Activated CD8-positive, alpha-beta T cell treated with anti-CD3 and anti-CD28 coated beads for 36 hours (primary cell): ENCODE measurements around the gene RNF31. TPM values are rescaled to one million over a fixed set of nuclear protein-coding genes. Genes with fewer than 3 reads are reported as not detected.

Source experiments
- ATAC-seq: fragments of 200-7000 bp; cut with Tn5 transposase; one replicate; pipeline ENCODE4 v1.10.0; 2021; ENCODE audit warnings: mild to moderate bottlenecking, moderate library complexity
- CTCF ChIA-PET: fragments of 350-600 bp; sonication (Branson Sonifier 250); formaldehyde crosslinking; loops from one replicate; lab custom pipeline; 2021; ENCODE audit warnings: antibody characterized with exemption; lab: Charles Lee
- POLR2A ChIA-PET: fragments of 350-600 bp; sonication (Branson Sonifier 250); formaldehyde crosslinking; loops from one replicate; lab custom pipeline; 2021; ENCODE audit warnings: antibody characterized with exemption; lab: Charles Lee
- DNase-seq: peaks from one replicate; pipeline ENCODE4 v3.0.0-alpha.2; 2020
- H3K27ac Mint-ChIP-seq: one replicate; pipeline ENCODE4 v1.8.0; 2021; ENCODE audit warnings: mild to moderate bottlenecking, mixed read lengths
- H3K27me3 Mint-ChIP-seq: one replicate; pipeline ENCODE4 v1.8.0; 2021; ENCODE audit warnings: mixed read lengths
- H3K36me3 Mint-ChIP-seq: one replicate; pipeline ENCODE4 v1.8.0; 2021; ENCODE audit warnings: low read depth, mixed read lengths
- H3K4me1 Mint-ChIP-seq: one replicate; pipeline ENCODE4 v1.8.0; 2021; ENCODE audit warnings: low read depth, mixed read lengths
- H3K4me3 Mint-ChIP-seq: one replicate; pipeline ENCODE4 v1.8.0; 2021; ENCODE audit warnings: mild to moderate bottlenecking, moderate library complexity, mixed read lengths
- H3K9me3 Mint-ChIP-seq: one replicate; pipeline ENCODE4 v1.8.0; 2021; ENCODE audit warnings: mixed read lengths
- intact Hi-C: fragments of 100-400 bp; cut with micrococcal nuclease; formaldehyde crosslinking; loops from one replicate; pipeline ENCODE4 v1.10.0; 2022
- total RNA-seq, 2 experiments: library from RNA; stranded (reverse); gene quantifications; one replicate each; pipeline ENCODE4 v1.2.3, GENCODE V29; 2021
- TF ChIP-seq, protein P1 (sequence below): fragments of 200-600 bp; IDR thresholded peaks from one replicate; pipeline ENCODE4 v1.8.0; 2022; ENCODE audit warnings: antibody characterized with exemption, mild to moderate bottlenecking

The RNF31 gene
- total RNA-seq, 2 experiments from 2014 or later = 71.6 to 75.0 TPM

GRCh38 chr14:24177891-24178290 lies 30.6 kb downstream of the RNF31 start:
- POLR2A ChIA-PET = interaction anchor here (0.6 to 9.4 kb wide), 6 partner anchors 10 to 70 kb away, joined by 3 to 89 read pairs (median 24); partner anchors contain the start of genes IPO4, IRF9 and TM9SF1
- ATAC-seq (no peak), DNase-seq (no peak)
- Mint-ChIP-seq H3K4me1 (peaks cover 2% of the 10 kb centered on the region), H3K27me3 (no peaks in the 10 kb centered on the region), H3K4me3 (no peak overlapping the region), H3K27ac (no peak overlapping the region), H3K36me3 (peaks cover 17% of the 10 kb centered on the region), H3K9me3 (no peaks in the 10 kb centered on the region)
- intact Hi-C loops = no loop called here
- CTCF ChIA-PET = interaction anchor here (2.7 kb wide), 1 partner anchor 17 kb away, joined by 13 read pairs; the partner anchor contains the start of gene IRF9
- TF ChIP-seq, protein P1, sequence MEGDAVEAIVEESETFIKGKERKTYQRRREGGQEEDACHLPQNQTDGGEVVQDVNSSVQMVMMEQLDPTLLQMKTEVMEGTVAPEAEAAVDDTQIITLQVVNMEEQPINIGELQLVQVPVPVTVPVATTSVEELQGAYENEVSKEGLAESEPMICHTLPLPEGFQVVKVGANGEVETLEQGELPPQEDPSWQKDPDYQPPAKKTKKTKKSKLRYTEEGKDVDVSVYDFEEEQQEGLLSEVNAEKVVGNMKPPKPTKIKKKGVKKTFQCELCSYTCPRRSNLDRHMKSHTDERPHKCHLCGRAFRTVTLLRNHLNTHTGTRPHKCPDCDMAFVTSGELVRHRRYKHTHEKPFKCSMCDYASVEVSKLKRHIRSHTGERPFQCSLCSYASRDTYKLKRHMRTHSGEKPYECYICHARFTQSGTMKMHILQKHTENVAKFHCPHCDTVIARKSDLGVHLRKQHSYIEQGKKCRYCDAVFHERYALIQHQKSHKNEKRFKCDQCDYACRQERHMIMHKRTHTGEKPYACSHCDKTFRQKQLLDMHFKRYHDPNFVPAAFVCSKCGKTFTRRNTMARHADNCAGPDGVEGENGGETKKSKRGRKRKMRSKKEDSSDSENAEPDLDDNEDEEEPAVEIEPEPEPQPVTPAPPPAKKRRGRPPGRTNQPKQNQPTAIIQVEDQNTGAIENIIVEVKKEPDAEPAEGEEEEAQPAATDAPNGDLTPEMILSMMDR = no peak

DNA sequence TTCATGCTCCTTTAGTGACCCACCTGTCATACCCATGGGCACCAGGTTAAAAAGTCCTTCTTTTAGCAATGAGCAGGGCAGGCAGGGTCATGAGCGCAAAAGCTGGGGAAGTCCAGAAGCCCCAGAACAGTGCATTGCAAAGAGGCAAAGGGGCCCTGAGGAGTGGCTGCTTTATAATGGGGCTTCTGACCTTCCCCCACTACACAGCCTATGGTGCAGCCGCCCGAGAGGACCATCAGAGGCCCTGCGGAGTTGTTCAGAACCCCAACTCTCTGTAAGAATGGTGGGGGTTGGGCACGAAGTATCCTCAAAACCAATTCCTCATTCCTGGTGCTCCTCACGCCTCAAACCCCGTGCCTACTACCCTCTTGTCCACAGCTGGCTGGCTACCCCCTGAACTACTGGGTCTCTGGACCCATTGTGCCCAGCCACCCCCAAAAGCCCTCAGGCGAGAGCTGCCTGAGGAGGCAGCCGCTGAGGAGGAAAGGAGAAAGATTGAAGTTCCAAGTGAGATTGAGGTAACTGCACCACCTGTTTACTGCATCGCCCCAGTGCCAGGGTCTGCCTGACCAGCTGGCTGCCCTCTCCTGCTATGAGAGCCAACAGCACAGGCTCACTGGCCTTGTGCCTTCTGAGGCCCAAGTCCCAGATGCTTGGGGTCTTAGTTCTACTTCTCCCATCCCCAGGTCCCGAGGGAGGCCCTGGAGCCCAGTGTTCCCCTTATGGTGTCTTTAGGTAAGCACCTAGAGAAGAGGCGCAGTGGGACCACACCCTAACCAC lies 31.3 kb downstream of the RNF31 start:
- TF ChIP-seq, protein P1 = no peak
- H3K4me3 Mint-ChIP-seq = no peak overlapping the region
- H3K36me3 Mint-ChIP-seq = peaks cover 16% of the 10 kb centered on the region
- CTCF ChIA-PET = interaction anchor here (2.7 kb wide), 1 partner anchor 17 kb away, joined by 13 read pairs; the partner anchor contains the start of gene IRF9
- POLR2A ChIA-PET = interaction anchor here (1.9 to 13.4 kb wide), 6 partner anchors 7 to 33 kb away, joined by 6 to 163 read pairs (median 34); partner anchors contain the start of genes IPO4, IRF9, PSME2 and REC8
- intact Hi-C loops = no loop called here
- DNase-seq = no peak
- H3K9me3 Mint-ChIP-seq = no peaks in the 10 kb centered on the region
- H3K27ac Mint-ChIP-seq = no peak overlapping the region
- H3K4me1 Mint-ChIP-seq = peaks cover 2% of the 10 kb centered on the region
- H3K27me3 Mint-ChIP-seq = no peaks in the 10 kb centered on the region
- ATAC-seq = no peak

DNA sequence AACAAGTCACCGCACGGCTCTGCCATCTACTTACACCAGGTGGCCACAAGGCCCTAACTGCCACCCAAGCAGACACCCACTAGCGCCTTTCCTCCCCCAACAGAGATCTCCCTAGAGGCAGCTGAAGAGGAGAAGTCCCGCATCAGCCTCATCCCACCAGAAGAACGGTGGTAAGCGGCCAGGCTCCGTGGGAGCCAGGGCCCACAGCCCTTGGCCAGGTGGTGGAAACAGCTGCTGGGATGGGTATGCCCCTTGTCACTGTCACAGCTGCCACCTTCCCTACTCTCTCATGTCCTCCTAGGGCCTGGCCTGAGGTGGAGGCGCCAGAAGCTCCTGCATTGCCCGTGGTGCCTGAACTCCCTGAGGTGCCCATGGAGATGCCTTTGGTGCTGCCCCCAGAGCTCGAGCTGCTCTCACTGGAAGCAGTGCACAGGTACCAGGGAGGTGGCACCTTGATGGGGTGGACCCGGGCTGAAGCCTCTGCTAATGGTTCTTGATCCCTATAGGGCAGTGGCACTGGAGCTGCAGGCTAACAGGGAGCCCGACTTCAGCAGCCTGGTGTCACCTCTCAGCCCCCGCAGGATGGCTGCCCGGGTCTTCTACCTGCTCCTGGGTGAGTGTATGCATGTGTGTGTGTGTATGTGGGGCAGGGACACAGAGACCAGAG lies 32.1 kb downstream of the RNF31 start:
- peaks cover 17% of the 10 kb centered on the region for H3K36me3 Mint-ChIP-seq
- no peak overlapping the region for H3K27ac Mint-ChIP-seq
- intact Hi-C loops = no loop called here
- no peak for DNase-seq
- TF ChIP-seq, protein P1 = no peak
- H3K9me3 Mint-ChIP-seq = no peaks in the 10 kb centered on the region
- H3K4me1 Mint-ChIP-seq = peaks cover 2% of the 10 kb centered on the region
- ChIA-PET POLR2A (interaction anchor here (0.6 to 13.4 kb wide), 8 partner anchors 8 to 34 kb away, joined by 3 to 163 read pairs (median 24); partner anchors contain the start of genes CHMP4A, IPO4, IRF9 and PSME2), CTCF (interaction anchor here (2.7 kb wide), 1 partner anchor 18 kb away, joined by 13 read pairs; the partner anchor contains the start of gene IRF9)
- H3K27me3 Mint-ChIP-seq = no peaks in the 10 kb centered on the region
- ATAC-seq = no peak
- H3K4me3 Mint-ChIP-seq = no peak overlapping the region

DNA sequence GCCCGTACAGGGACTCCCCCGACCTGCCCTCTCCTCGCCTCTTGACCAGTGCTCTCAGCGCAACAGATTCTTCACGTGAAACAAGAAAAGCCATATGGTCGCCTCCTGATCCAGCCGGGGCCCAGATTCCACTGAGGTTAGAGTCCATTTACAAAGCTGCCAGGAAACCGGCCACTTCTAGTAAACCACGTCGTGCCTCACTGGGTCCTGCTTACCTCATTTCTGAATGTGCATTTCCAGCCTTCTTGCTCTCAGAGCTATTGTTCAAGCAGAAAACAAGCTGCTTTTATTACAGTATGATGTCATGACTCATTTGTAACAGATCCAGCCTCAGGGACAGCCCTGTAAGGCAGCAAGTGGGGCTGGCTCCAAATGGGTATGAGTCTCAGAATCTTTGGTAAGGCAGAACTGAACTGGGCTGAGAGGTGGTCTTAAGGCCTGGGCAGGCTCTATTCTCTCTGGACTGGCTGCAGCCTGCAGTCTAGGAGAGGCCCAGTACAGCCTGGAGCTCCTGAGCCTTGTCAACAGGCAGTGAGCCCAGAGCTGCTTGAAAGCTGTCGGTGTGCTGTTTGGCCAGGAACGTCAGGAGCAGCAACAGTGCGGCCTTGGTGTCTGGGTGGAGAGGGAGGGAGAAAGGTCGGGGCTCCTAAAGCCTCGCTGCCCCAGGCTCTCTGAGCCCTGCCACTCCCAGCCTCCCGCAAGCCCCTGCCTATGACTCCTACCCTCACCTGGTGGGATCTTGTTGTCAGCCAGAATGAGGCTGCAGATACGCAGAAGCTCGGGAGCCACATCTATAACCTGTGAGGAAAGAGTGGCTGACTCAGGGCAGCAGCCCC lies 32.9 kb downstream of the RNF31 start:
- ATAC-seq = no peak
- ChIA-PET POLR2A (interaction anchor here (0.6 to 13.4 kb wide), 10 partner anchors 8 to 53 kb away, joined by 3 to 163 read pairs (median 12); partner anchors contain the start of genes CHMP4A, IPO4, IRF9 and PSME1), CTCF (interaction anchor here (1.1 to 2.7 kb wide), 2 partner anchors 19 to 126 kb away, joined by 4 to 13 read pairs; partner anchors contain the start of gene IRF9)
- Mint-ChIP-seq H3K27ac (peak overlapping the region; percentile 5), H3K4me1 (peaks cover 2% of the 10 kb centered on the region), H3K9me3 (no peaks in the 10 kb centered on the region), H3K27me3 (no peaks in the 10 kb centered on the region), H3K4me3 (no peak overlapping the region), H3K36me3 (peaks cover 21% of the 10 kb centered on the region)
- TF ChIP-seq, protein P1 = no peak
- no peak for DNase-seq
- intact Hi-C loops = no loop called here
